Measurements from ENCODE around the gene UNC5C.

Gene UNC5C

DNA sequence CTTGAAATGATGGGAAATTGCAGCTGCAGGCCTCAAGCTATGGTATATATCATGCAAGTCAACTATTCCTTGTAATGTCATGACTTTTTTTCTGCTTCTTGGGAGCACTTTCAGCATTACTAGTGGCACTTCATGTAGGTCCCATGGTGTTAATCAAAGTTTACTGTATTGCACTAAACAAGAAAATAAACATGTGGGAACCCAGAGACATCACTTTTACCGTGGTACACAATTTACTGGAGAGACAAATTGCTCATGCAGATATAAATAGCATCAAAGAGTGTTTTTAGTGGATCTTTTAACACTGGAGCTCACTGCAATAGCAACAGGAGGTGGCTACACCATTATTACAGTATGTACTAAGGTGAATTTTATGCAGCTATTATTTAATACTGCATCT is 79.2 kb downstream of the UNC5C start:
- Histone ChIP-seq H3K4me3 (ENCODE audit: low read depth, low read length) (no peak overlapping the region), H3K36me3 (peaks cover 34% of the 10 kb centered on the region; the same call in 1 of the 2 replicates), H3K27me3 (no peaks in the 10 kb centered on the region), H3K4me1 (peaks cover 9% of the 10 kb centered on the region), H3K9me3 (no peaks in the 10 kb centered on the region)
- no peak for DNase-seq
- TF ChIP-seq, protein P1, sequence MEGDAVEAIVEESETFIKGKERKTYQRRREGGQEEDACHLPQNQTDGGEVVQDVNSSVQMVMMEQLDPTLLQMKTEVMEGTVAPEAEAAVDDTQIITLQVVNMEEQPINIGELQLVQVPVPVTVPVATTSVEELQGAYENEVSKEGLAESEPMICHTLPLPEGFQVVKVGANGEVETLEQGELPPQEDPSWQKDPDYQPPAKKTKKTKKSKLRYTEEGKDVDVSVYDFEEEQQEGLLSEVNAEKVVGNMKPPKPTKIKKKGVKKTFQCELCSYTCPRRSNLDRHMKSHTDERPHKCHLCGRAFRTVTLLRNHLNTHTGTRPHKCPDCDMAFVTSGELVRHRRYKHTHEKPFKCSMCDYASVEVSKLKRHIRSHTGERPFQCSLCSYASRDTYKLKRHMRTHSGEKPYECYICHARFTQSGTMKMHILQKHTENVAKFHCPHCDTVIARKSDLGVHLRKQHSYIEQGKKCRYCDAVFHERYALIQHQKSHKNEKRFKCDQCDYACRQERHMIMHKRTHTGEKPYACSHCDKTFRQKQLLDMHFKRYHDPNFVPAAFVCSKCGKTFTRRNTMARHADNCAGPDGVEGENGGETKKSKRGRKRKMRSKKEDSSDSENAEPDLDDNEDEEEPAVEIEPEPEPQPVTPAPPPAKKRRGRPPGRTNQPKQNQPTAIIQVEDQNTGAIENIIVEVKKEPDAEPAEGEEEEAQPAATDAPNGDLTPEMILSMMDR (IDR thresholded peaks at IDR 0.05; ENCODE audit: low read depth, low read length), result no peak

DNA sequence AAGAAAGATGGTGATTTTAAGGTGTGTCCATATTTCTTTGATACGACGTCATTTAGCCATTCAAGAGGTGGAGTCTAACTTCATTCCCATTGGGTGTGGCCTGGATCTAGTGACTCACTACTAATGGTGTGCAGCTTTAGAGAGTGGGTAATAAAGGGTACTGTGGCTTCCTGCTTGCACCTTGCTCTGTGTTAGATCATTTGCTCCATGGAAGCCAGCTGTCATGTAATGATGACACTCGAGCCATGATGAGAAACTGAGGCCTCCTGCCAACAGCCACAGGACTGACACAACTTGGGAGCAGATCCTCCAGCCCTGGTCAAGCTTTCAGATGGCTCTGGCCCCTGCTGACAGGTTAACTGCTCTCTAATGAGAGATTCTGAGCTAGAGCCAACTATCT is 82.0 kb downstream of the UNC5C start:
- Histone ChIP-seq H3K27me3 (no peaks in the 10 kb centered on the region), H3K9me3 (no peaks in the 10 kb centered on the region), H3K4me3 (ENCODE audit: low read depth, low read length) (no peak overlapping the region), H3K36me3 (peaks cover 26% of the 10 kb centered on the region), H3K4me1 (peaks cover 22% of the 10 kb centered on the region)
- TF ChIP-seq, protein P1 (IDR thresholded peaks at IDR 0.05; ENCODE audit: low read depth, low read length), result no peak
- peak; percentile 31 for DNase-seq

DNA sequence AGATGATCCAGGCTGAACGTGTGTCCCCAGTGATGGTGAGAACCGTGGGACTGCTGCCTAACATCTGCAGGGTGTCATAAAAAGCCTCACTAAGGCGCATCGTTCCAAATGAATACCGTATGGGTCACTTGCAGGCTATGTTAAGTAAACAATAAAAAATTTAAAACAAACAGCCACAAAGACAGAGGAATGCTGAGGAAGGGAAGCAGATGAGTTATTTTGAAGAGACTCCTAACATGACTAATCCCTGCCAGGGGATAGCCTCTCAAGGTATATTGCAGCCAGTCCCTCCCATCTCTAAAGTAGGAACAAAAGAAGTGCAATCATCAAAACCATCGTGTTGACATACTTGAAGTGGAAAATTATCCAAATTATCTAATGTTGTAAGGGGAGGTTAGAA is 83.8 kb downstream of the UNC5C start:
- no peak for DNase-seq
- Histone ChIP-seq H3K36me3 (peaks cover 22% of the 10 kb centered on the region), H3K4me1 (peaks cover 27% of the 10 kb centered on the region), H3K27me3 (no peaks in the 10 kb centered on the region), H3K9me3 (no peaks in the 10 kb centered on the region), H3K4me3 (ENCODE audit: low read depth, low read length) (no peak overlapping the region)
- TF ChIP-seq, protein P1 (IDR thresholded peaks at IDR 0.05; ENCODE audit: low read depth, low read length), result no peak

DNA sequence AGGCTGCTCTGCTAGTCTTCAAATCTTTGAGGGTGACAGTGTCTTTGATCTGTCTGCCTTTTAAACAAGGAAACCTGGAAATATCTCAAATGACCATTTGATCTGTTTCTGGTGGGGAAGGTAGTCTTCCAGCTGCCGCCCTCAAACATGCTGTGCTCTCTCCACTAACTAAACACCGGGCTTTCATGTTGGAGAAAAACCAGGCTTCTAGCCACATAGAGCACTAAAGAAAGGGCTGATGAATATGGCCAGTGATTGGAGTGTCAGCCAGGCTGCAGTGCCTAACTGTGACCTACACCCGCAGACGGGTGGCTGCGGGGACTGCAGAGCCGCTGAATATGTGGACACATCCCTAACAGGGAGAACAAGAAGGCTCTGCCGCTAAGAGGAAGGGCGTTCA is 85.9 kb downstream of the UNC5C start:
- H3K9me3 ChIP-seq, result no peaks in the 10 kb centered on the region
- no peaks in the 10 kb centered on the region for H3K27me3 ChIP-seq
- DNase-seq, result peak; percentile 44
- TF ChIP-seq, protein P1 (IDR thresholded peaks at IDR 0.05; ENCODE audit: low read depth, low read length), result no peak
- no peak overlapping the region for H3K4me3 ChIP-seq (ENCODE audit: low read depth, low read length)
- peaks cover 32% of the 10 kb centered on the region for H3K4me1 ChIP-seq
- peaks cover 7% of the 10 kb centered on the region for H3K36me3 ChIP-seq

DNA sequence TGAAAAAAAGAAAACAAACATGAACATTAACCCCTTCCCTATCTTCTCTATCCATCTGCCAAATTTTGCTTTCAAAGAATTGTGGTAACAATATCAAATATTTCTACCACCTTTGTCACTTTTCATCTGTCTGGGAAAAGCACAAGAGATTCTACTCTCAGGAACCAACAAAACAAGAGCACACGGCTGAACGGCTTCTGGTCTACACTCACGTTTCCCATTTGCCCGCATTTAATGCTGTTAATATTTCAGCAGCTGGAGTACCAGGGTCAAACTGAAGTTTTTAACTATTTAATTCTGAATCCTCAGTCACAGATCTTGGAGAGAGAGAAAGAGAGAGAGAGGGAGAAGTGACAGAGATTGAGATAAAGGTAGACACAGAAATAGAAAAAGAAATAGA is 91.4 kb downstream of the UNC5C start:
- Histone ChIP-seq H3K9me3 (no peaks in the 10 kb centered on the region), H3K36me3 (peaks cover 17% of the 10 kb centered on the region), H3K4me1 (peaks cover 39% of the 10 kb centered on the region), H3K4me3 (ENCODE audit: low read depth, low read length) (peak overlapping the region; percentile 14; the same call in 1 of the 2 replicates), H3K27me3 (no peaks in the 10 kb centered on the region)
- no peak for DNase-seq
- TF ChIP-seq, protein P1 (IDR thresholded peaks at IDR 0.05; ENCODE audit: low read depth, low read length), result no peak

DNA sequence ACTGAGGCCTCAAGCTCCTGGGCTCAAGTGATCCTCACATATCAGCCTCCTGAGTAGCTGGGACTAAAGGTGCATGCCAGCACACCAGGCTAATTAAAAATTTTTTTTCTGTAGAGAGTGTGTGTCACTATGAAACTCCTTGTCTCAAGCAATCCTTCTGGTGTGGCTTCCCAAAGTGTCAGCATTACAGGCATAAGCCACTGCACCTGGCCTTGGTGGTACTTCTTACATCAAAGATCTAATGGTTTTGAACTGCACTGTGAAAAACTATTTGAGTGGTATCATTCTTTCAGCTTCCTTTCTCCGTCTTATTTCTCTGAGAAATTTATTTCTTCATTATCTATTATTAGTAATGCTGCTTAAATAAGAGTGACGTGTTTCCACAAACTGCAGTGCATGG is 98.5 kb downstream of the UNC5C start:
- Histone ChIP-seq H3K36me3 (peaks cover 54% of the 10 kb centered on the region), H3K4me1 (peaks cover 31% of the 10 kb centered on the region), H3K27me3 (no peaks in the 10 kb centered on the region), H3K4me3 (ENCODE audit: low read depth, low read length) (no peak overlapping the region), H3K9me3 (no peaks in the 10 kb centered on the region)
- TF ChIP-seq, protein P1 (IDR thresholded peaks at IDR 0.05; ENCODE audit: low read depth, low read length), result no peak
- DNase-seq, result no peak

Measured in BE2C (cell line).